OCI-LY7 (cell line): ENCODE measurements around the gene NFX1. TPM values are rescaled to one million over a fixed set of nuclear protein-coding genes. Genes with fewer than 3 reads are reported as not detected.
A peak's percentile ranks its signal among the peaks of the same experiment; 100 is the strongest.

Experiments used
- BruUV-seq: library from RNA; stranded (reverse); fragments of 400-500 nt; replicated peaks from 2 replicates; lab custom pipeline; 2021; lab: Mats Ljungman, UMichigan
- CTCF ChIA-PET: fragments of 300-600 bp; sonication (Branson Sonifier 250); formaldehyde crosslinking; loops from one replicate; lab custom pipeline; 2022; ENCODE audit warnings: antibody characterized with exemption; ENCODE audit not compliant: unreplicated experiment; lab: Charles Lee
- POLR2A ChIA-PET: fragments of 300-600 bp; sonication (Branson Sonifier 250); formaldehyde crosslinking; loops from one replicate; lab custom pipeline; 2022; ENCODE audit warnings: antibody characterized with exemption; lab: Charles Lee
- DNase-seq: peaks from one replicate; pipeline ENCODE4 v3.0.0-alpha.2; 2015; ENCODE audit warnings: low spot score
- H2AFZ ChIP-seq: fragments of 200-600 bp; sonication (generic), shearing (Covaris generic); 2 replicates; pipeline ENCODE4 v1.6.1; 2014; ENCODE audit warnings: mild to moderate bottlenecking, antibody characterized with exemption, low read length, moderate library complexity
- H3K27ac ChIP-seq: fragments of 200-600 bp; sonication (generic); 2 replicates; pipeline ENCODE4 v1.5.1; 2014; ENCODE audit warnings: mixed run types, low read depth, mild to moderate bottlenecking, moderate library complexity, low read length, inconsistent platforms; ENCODE audit not compliant: poor library complexity, severe bottlenecking
- H3K36me3 ChIP-seq: fragments of 200-600 bp; sonication (generic); 2 replicates; pipeline ENCODE4 v1.6.1; 2014; ENCODE audit warnings: mild to moderate bottlenecking, antibody characterized with exemption, low read length, moderate library complexity, mixed read lengths; ENCODE audit not compliant: insufficient read depth
- H3K4me1 ChIP-seq: fragments of 200-600 bp; sonication (generic); 2 replicates; pipeline ENCODE4 v1.5.1; 2014; ENCODE audit warnings: mild to moderate bottlenecking, low read length; ENCODE audit not compliant: insufficient read depth, poor library complexity, severe bottlenecking
- H3K4me2 ChIP-seq: fragments of 200-600 bp; sonication (generic); 2 replicates; pipeline ENCODE4 v1.6.1; 2014; ENCODE audit warnings: mild to moderate bottlenecking, low read length
- H3K4me3 ChIP-seq: fragments of 200-600 bp; sonication (generic); 2 replicates; pipeline ENCODE4 v1.5.1; 2014; ENCODE audit warnings: mild to moderate bottlenecking, low read depth, low read length; ENCODE audit not compliant: poor library complexity, severe bottlenecking
- H3K79me2 ChIP-seq: fragments of 200-600 bp; sonication (generic); 2 replicates; pipeline ENCODE4 v1.6.1; 2016; ENCODE audit warnings: low read depth, mild to moderate bottlenecking, low read length, moderate library complexity, mixed read lengths; ENCODE audit not compliant: insufficient read depth
- H3K9me2 ChIP-seq: fragments of 200-600 bp; sonication (generic); 2 replicates; pipeline ENCODE4 v1.6.1; 2016; ENCODE audit warnings: mild to moderate bottlenecking, low read length, mixed read lengths; ENCODE audit not compliant: insufficient read depth
- H3K9me3 ChIP-seq: fragments of 200-600 bp; sonication (generic); 2 replicates; pipeline ENCODE4 v1.6.1; 2014; ENCODE audit warnings: mild to moderate bottlenecking, mixed run types, low read length, mixed read lengths
- H4K20me1 ChIP-seq: fragments of 200-600 bp; sonication (generic); 2 replicates; pipeline ENCODE4 v1.6.1; 2014; ENCODE audit warnings: mild to moderate bottlenecking, antibody characterized with exemption, low read length, moderate library complexity, mixed read lengths; ENCODE audit not compliant: insufficient read depth
- EZH2phosphoT487 ChIP-seq: fragments of 200-600 bp; sonication (generic); IDR thresholded peaks from 2 replicates; pipeline ENCODE4 v1.6.1; 2018; ENCODE audit warnings: low read depth, borderline replicate concordance, mild to moderate bottlenecking, mixed run types, antibody characterized with exemption, low read length, moderate library complexity, mixed read lengths
- intact Hi-C: fragments of 100-400 bp; cut with micrococcal nuclease; formaldehyde crosslinking; loops from one replicate; pipeline ENCODE4 v1.10.0; 2022; ENCODE audit not compliant: unreplicated experiment
- total RNA-seq, 2 experiments: library from RNA; depleted of rRNA in 1 of 2; stranded (reverse); fragments of >200 nt in 1 of 2; shearing (Covaris generic) in 1 of 2; gene quantifications; 2 replicates each; pipeline ENCODE4 v1.2.3, GENCODE V29; 2014 to 2022
- TF ChIP-seq, protein P1 (sequence below): fragments of 200-600 bp; sonication (generic); conservative IDR thresholded peaks from 2 replicates; pipeline ENCODE4 v1.5.1; 2014; ENCODE audit warnings: mild to moderate bottlenecking, antibody characterized with exemption, low read length, moderate library complexity, mixed read lengths

NFX1 gene
- total RNA-seq, 2 experiments from 2014 or later = 32.3 to 58.3 TPM

- POLR2A ChIA-PET = interaction anchor here (0.9 to 1.7 kb wide), 5 partner anchors 10 to 239 kb away, joined by 3 to 5 read pairs (median 4); partner anchors contain the start of genes DNAJA1 and NFX1
- H4K20me1 ChIP-seq = no peaks in the 10 kb centered on the region
- H3K27ac ChIP-seq = peak overlapping the region; percentile 32
- no peak for TF ChIP-seq EZH2phosphoT487
- TF ChIP-seq, protein P1, sequence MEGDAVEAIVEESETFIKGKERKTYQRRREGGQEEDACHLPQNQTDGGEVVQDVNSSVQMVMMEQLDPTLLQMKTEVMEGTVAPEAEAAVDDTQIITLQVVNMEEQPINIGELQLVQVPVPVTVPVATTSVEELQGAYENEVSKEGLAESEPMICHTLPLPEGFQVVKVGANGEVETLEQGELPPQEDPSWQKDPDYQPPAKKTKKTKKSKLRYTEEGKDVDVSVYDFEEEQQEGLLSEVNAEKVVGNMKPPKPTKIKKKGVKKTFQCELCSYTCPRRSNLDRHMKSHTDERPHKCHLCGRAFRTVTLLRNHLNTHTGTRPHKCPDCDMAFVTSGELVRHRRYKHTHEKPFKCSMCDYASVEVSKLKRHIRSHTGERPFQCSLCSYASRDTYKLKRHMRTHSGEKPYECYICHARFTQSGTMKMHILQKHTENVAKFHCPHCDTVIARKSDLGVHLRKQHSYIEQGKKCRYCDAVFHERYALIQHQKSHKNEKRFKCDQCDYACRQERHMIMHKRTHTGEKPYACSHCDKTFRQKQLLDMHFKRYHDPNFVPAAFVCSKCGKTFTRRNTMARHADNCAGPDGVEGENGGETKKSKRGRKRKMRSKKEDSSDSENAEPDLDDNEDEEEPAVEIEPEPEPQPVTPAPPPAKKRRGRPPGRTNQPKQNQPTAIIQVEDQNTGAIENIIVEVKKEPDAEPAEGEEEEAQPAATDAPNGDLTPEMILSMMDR = no peak
- H2AFZ ChIP-seq = peak overlapping the region; percentile 47; the same call in 1 of the 2 replicates
- peaks cover 33% of the 10 kb centered on the region for H3K79me2 ChIP-seq
- H3K4me2 ChIP-seq = peak overlapping the region; percentile 98
- peaks cover 12% of the 10 kb centered on the region for H3K4me1 ChIP-seq
- peak overlapping the region; percentile 77 for H3K4me3 ChIP-seq
- CTCF ChIA-PET = interaction anchor here (0.6 kb wide), 1 partner anchor 12 kb away, joined by 3 read pairs; no protein-coding TSS in a partner anchor
- H3K36me3 ChIP-seq = peaks cover 68% of the 10 kb centered on the region
- no TSS peak for BruUV-seq
- intact Hi-C loops = loop anchor here (1.0 kb wide), 2 partner anchors 27 to 34 kb away; partner anchors contain the start of gene NFX1
- no peaks in the 10 kb centered on the region for H3K9me3 ChIP-seq
- no peaks in the 10 kb centered on the region for H3K9me2 ChIP-seq
- peak; percentile 43 for DNase-seq
Measured at GRCh38 chr9:33263131-33264002, 26.9 kb upstream of the NFX1 start.

GRCh38 chr9:33264003-33264472 lies 26.3 kb upstream of the NFX1 start:
- POLR2A ChIA-PET = interaction anchor here (0.9 to 1.7 kb wide), 4 partner anchors 16 to 239 kb away, joined by 3 to 5 read pairs (median 4); partner anchors contain the start of genes DNAJA1 and NFX1
- no peaks in the 10 kb centered on the region for H4K20me1 ChIP-seq
- CTCF ChIA-PET = no interaction called here
- H3K79me2 ChIP-seq = peaks cover 33% of the 10 kb centered on the region
- H3K9me3 ChIP-seq = no peaks in the 10 kb centered on the region
- peaks cover 68% of the 10 kb centered on the region for H3K36me3 ChIP-seq
- no peak for TF ChIP-seq EZH2phosphoT487
- TF ChIP-seq, protein P1 = no peak
- H2AFZ ChIP-seq = peak overlapping the region; percentile 47; the same call in 1 of the 2 replicates
- peak overlapping the region; percentile 32 for H3K27ac ChIP-seq
- H3K4me1 ChIP-seq = peaks cover 12% of the 10 kb centered on the region
- DNase-seq = peak; percentile 73
- H3K4me3 ChIP-seq = peak overlapping the region; percentile 77
- H3K9me2 ChIP-seq = no peaks in the 10 kb centered on the region
- intact Hi-C loops = loop anchor here (1.0 kb wide), 2 partner anchors 26 to 33 kb away; partner anchors contain the start of gene NFX1
- peak overlapping the region; percentile 98 for H3K4me2 ChIP-seq
- no TSS peak for BruUV-seq
